Measurements from ENCODE around the gene PKDCC. TPM values are rescaled to one million over a fixed set of nuclear protein-coding genes. Genes with fewer than 3 reads are reported as not detected.

Gene PKDCC
- total RNA-seq, 1 experiment from 2014 or later, result 82.2 TPM

DNA sequence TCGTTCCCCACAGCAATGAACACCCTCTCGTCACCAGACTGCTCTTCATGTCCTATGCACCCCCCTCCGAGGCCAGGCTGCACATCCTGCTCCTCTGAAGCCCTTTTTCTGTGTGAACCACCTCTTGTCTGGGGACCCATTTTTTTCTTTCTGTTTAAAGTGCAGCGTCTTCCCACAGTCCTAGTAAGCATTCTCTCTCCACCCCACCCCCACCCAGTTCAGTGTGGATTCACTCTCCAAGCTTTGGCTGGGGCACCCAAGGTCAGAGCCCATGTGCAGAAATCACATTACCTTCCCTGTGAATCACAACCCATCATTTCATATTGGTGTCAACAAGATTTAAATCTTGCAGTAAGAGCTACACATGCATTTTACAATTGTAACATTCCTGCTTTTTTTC is 26.4 kb upstream of the PKDCC start:
- BruUV-seq (replicated peaks), result no TSS peak
- no peak for TF ChIP-seq EZH2 (IDR thresholded peaks at IDR 0.05; ENCODE audit: borderline replicate concordance, low read depth, low read length, poor library complexity, severe bottlenecking)
- TF ChIP-seq, protein P1, sequence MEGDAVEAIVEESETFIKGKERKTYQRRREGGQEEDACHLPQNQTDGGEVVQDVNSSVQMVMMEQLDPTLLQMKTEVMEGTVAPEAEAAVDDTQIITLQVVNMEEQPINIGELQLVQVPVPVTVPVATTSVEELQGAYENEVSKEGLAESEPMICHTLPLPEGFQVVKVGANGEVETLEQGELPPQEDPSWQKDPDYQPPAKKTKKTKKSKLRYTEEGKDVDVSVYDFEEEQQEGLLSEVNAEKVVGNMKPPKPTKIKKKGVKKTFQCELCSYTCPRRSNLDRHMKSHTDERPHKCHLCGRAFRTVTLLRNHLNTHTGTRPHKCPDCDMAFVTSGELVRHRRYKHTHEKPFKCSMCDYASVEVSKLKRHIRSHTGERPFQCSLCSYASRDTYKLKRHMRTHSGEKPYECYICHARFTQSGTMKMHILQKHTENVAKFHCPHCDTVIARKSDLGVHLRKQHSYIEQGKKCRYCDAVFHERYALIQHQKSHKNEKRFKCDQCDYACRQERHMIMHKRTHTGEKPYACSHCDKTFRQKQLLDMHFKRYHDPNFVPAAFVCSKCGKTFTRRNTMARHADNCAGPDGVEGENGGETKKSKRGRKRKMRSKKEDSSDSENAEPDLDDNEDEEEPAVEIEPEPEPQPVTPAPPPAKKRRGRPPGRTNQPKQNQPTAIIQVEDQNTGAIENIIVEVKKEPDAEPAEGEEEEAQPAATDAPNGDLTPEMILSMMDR (conservative IDR thresholded peaks at IDR 0.05; ENCODE audit: low read depth, low read length), result no peak
- ChIA-PET CTCF (no interaction called here), POLR2A (ENCODE audit: low non-redundant PET) (no interaction called here)
- H3K9me3 ChIP-seq (ENCODE audit: low read depth, low read length, poor library complexity, severe bottlenecking), result no peaks in the 10 kb centered on the region
- H3K36me3 ChIP-seq (ENCODE audit: insufficient read depth, low read length, poor library complexity, severe bottlenecking), result no peaks in the 10 kb centered on the region
- no peak overlapping the region for H3K4me3 ChIP-seq (ENCODE audit: low read depth, low read length, poor library complexity, severe bottlenecking)
- no peaks in the 10 kb centered on the region for H3K27me3 ChIP-seq (replicated peaks; ENCODE audit: insufficient read depth, low read depth, low read length, poor library complexity)
- H3K4me1 ChIP-seq (ENCODE audit: insufficient read depth, low read length, poor library complexity, severe bottlenecking), result peaks cover 12% of the 10 kb centered on the region
- intact Hi-C loops (cut with micrococcal nuclease; ENCODE audit: unreplicated experiment), result no loop called here
- no peak overlapping the region for H3K27ac ChIP-seq (ENCODE audit: low read depth, low read length, poor library complexity, severe bottlenecking)
- DNase-seq (ENCODE audit: low spot score), result no peak

DNA sequence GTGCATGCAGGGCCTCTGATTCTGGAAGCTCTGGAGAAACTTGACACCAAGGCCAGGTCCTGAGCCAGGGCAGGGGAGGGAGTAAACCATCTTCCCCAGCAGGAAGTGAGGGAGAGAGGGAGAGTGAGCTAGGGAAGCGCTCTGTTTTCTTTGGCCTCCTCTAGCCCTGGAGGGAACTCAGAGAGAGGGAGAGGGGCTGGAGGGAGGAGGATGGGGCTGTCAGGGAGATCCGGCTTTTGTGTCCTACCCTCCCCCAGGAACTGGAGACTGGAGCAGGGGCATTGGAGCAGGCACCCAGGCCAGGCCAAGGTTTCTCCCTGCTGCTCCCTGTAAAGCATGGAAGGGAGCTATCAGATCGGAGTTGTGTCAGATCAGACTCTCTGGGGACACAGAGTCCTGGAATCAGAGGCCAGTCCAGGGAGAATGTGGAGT is 22.7 kb upstream of the PKDCC start:
- DNase-seq (ENCODE audit: low spot score), result no peak
- H3K27ac ChIP-seq (ENCODE audit: low read depth, low read length, poor library complexity, severe bottlenecking), result no peak overlapping the region
- H3K9me3 ChIP-seq (ENCODE audit: low read depth, low read length, poor library complexity, severe bottlenecking), result no peaks in the 10 kb centered on the region
- no peaks in the 10 kb centered on the region for H3K36me3 ChIP-seq (ENCODE audit: insufficient read depth, low read length, poor library complexity, severe bottlenecking)
- peaks cover 42% of the 10 kb centered on the region for H3K4me1 ChIP-seq (ENCODE audit: insufficient read depth, low read length, poor library complexity, severe bottlenecking)
- intact Hi-C loops (cut with micrococcal nuclease; ENCODE audit: unreplicated experiment), result no loop called here
- TF ChIP-seq, protein P1 (conservative IDR thresholded peaks at IDR 0.05; ENCODE audit: low read depth, low read length), result no peak
- TF ChIP-seq EZH2 (IDR thresholded peaks at IDR 0.05; ENCODE audit: borderline replicate concordance, low read depth, low read length, poor library complexity, severe bottlenecking), result no peak
- ChIA-PET CTCF (no interaction called here), POLR2A (ENCODE audit: low non-redundant PET) (no interaction called here)
- BruUV-seq (replicated peaks), result no TSS peak
- no peaks in the 10 kb centered on the region for H3K27me3 ChIP-seq (replicated peaks; ENCODE audit: insufficient read depth, low read depth, low read length, poor library complexity)
- H3K4me3 ChIP-seq (ENCODE audit: low read depth, low read length, poor library complexity, severe bottlenecking), result no peak overlapping the region

- peaks cover 53% of the 10 kb centered on the region for H3K4me1 ChIP-seq (ENCODE audit: insufficient read depth, low read length, poor library complexity, severe bottlenecking)
- no peak for DNase-seq (ENCODE audit: low spot score)
- no peaks in the 10 kb centered on the region for H3K36me3 ChIP-seq (ENCODE audit: insufficient read depth, low read length, poor library complexity, severe bottlenecking)
- intact Hi-C loops (cut with micrococcal nuclease; ENCODE audit: unreplicated experiment), result no loop called here
- no peak overlapping the region for H3K27ac ChIP-seq (ENCODE audit: low read depth, low read length, poor library complexity, severe bottlenecking)
- no peaks in the 10 kb centered on the region for H3K27me3 ChIP-seq (replicated peaks; ENCODE audit: insufficient read depth, low read depth, low read length, poor library complexity)
- H3K9me3 ChIP-seq (ENCODE audit: low read depth, low read length, poor library complexity, severe bottlenecking), result no peaks in the 10 kb centered on the region
- POLR2A ChIA-PET (ENCODE audit: low non-redundant PET), result no interaction called here
- CTCF ChIA-PET, result no interaction called here
- TF ChIP-seq EZH2 (IDR thresholded peaks at IDR 0.05; ENCODE audit: borderline replicate concordance, low read depth, low read length, poor library complexity, severe bottlenecking), result no peak
- TF ChIP-seq, protein P1 (conservative IDR thresholded peaks at IDR 0.05; ENCODE audit: low read depth, low read length), result no peak
- no peak overlapping the region for H3K4me3 ChIP-seq (ENCODE audit: low read depth, low read length, poor library complexity, severe bottlenecking)
- no TSS peak for BruUV-seq (replicated peaks)
Observed at GRCh38 chr2:42026272-42026671, 21.5 kb upstream of the PKDCC start.
